GM23338 (cell line): ENCODE data around the gene IER5L. TPM values are rescaled to one million over a fixed set of nuclear protein-coding genes. Genes with fewer than 3 reads are reported as not detected.

Source experiments
- ATAC-seq: fragments of 200-7000 bp; cut with Tn5 transposase; 3 replicates; pipeline ENCODE4 v1.9.1; 2020
- DNase-seq: peaks from one replicate; pipeline ENCODE4 v3.0.0-alpha.2; 2015; ENCODE audit warnings: low spot score
- H2AFZ ChIP-seq: fragments of 200-600 bp; sonication (generic); 2 replicates; pipeline ENCODE4 v1.8.0; 2016; ENCODE audit warnings: antibody characterized with exemption, mild to moderate bottlenecking, moderate library complexity
- H3F3A ChIP-seq: fragments of 200-600 bp; sonication (generic); replicated peaks from 2 replicates; pipeline ENCODE4 v1.8.0; 2017; ENCODE audit warnings: antibody characterized with exemption, mixed run types, low read depth
- H3K27ac ChIP-seq: fragments of 200-600 bp; sonication (generic); 2 replicates; pipeline ENCODE4 v1.6.1; 2016; ENCODE audit warnings: low read depth
- H3K27me3 ChIP-seq: fragments of 200-600 bp; sonication (generic); 2 replicates; pipeline ENCODE4 v1.8.0; 2016; ENCODE audit warnings: mild to moderate bottlenecking, mixed run types, moderate library complexity; ENCODE audit not compliant: insufficient read depth
- H3K36me3 ChIP-seq: fragments of 200-600 bp; sonication (generic); 2 replicates; pipeline ENCODE4 v1.8.0; 2016; ENCODE audit warnings: mild to moderate bottlenecking; ENCODE audit not compliant: insufficient read depth
- H3K4me1 ChIP-seq: fragments of 200-600 bp; sonication (generic); 2 replicates; pipeline ENCODE4 v1.8.0; 2016; ENCODE audit warnings: mild to moderate bottlenecking, moderate library complexity; ENCODE audit not compliant: insufficient read depth
- H3K4me2 ChIP-seq: fragments of 200-600 bp; sonication (generic); 2 replicates; pipeline ENCODE4 v1.7.1; 2017; ENCODE audit warnings: mixed run types
- H3K4me3 ChIP-seq: fragments of 200-600 bp; sonication (generic); 2 replicates; pipeline ENCODE4 v1.6.1; 2016; ENCODE audit warnings: mixed run types
- H3K79me2 ChIP-seq: fragments of 200-600 bp; sonication (generic); replicated peaks from 2 replicates; pipeline ENCODE4 v1.8.0; 2017; ENCODE audit warnings: mild to moderate bottlenecking; ENCODE audit not compliant: insufficient read depth
- H3K9me2 ChIP-seq: fragments of 200-600 bp; sonication (generic); 2 replicates; pipeline ENCODE4 v1.8.0; 2017; ENCODE audit not compliant: insufficient read depth
- H4K20me1 ChIP-seq: fragments of 200-600 bp; sonication (generic); replicated peaks from 2 replicates; pipeline ENCODE4 v1.8.0; 2017; ENCODE audit warnings: mild to moderate bottlenecking; ENCODE audit not compliant: insufficient read depth
- H3K27ac Mint-ChIP-seq: 2 replicates; pipeline ENCODE4 v1.8.0; 2020; ENCODE audit warnings: inconsistent platforms, mild to moderate bottlenecking, moderate library complexity, mixed read lengths
- H3K27me3 Mint-ChIP-seq: 3 replicates; pipeline ENCODE4 v1.8.0; 2022; ENCODE audit warnings: low read depth, mild to moderate bottlenecking, moderate library complexity, mixed read lengths, inconsistent platforms; ENCODE audit not compliant: insufficient read depth, poor library complexity
- H3K36me3 Mint-ChIP-seq: 3 replicates; pipeline ENCODE4 v1.8.0; 2021; ENCODE audit warnings: low read depth, mild to moderate bottlenecking, inconsistent platforms, moderate library complexity, mixed read lengths
- H3K4me1 Mint-ChIP-seq: 3 replicates; pipeline ENCODE4 v1.8.0; 2020; ENCODE audit warnings: mild to moderate bottlenecking, inconsistent platforms, mixed read lengths
- H3K4me3 Mint-ChIP-seq: 3 replicates; pipeline ENCODE4 v1.8.0; 2021; ENCODE audit warnings: moderate library complexity, mild to moderate bottlenecking, inconsistent platforms, mixed read lengths
- H3K9me3 Mint-ChIP-seq: 3 replicates; pipeline ENCODE4 v1.8.0; 2020; ENCODE audit warnings: moderate library complexity, mild to moderate bottlenecking, inconsistent platforms, mixed read lengths
- CREB1 ChIP-seq: fragments of 250-450 bp; sonication (Bioruptor Pico); IDR thresholded peaks from 2 replicates; pipeline ENCODE4 v1.5.0; 2020; ENCODE audit warnings: low read depth, mild to moderate bottlenecking, moderate library complexity
- ETS1 ChIP-seq: IDR thresholded peaks from 2 replicates; pipeline ENCODE4 v1.6.1; 2016; ENCODE audit warnings: antibody characterized with exemption
- EZH2 ChIP-seq: fragments of 200-600 bp; sonication (generic); IDR thresholded peaks from one replicate; pipeline ENCODE4 v1.8.0; 2017; ENCODE audit warnings: antibody characterized with exemption, mild to moderate bottlenecking, low read depth; ENCODE audit not compliant: unreplicated experiment
- EZH2phosphoT487 ChIP-seq: fragments of 200-600 bp; sonication (generic); IDR thresholded peaks from one replicate; pipeline ENCODE4 v1.8.1; 2018; ENCODE audit warnings: antibody characterized with exemption; ENCODE audit not compliant: unreplicated experiment
- JUNB ChIP-seq: IDR thresholded peaks from one replicate; pipeline ENCODE4 v1.6.1; 2016; ENCODE audit warnings: antibody characterized with exemption; ENCODE audit not compliant: unreplicated experiment
- NANOG ChIP-seq: IDR thresholded peaks from 2 replicates; pipeline ENCODE4 v1.6.1; 2016; ENCODE audit warnings: antibody characterized with exemption, borderline replicate concordance
- REST ChIP-seq: IDR thresholded peaks from one replicate; pipeline ENCODE4 v1.6.1; 2018; ENCODE audit warnings: antibody characterized with exemption; ENCODE audit not compliant: unreplicated experiment
- ZNF114 ChIP-seq: fragments of 250-450 bp; sonication (Bioruptor Pico); IDR thresholded peaks from 2 replicates; pipeline ENCODE4 v1.5.0; 2020; ENCODE audit warnings: mild to moderate bottlenecking, moderate library complexity
- ZNF331 ChIP-seq: fragments of 250-450 bp; sonication (Bioruptor Pico); IDR thresholded peaks from 2 replicates; pipeline ENCODE4 v1.5.0; 2020; ENCODE audit warnings: low read depth, mild to moderate bottlenecking, moderate library complexity
- ZNF462 ChIP-seq: fragments of 250-450 bp; sonication (Bioruptor Pico); IDR thresholded peaks from 2 replicates; pipeline ENCODE4 v1.5.0; 2020; ENCODE audit warnings: mild to moderate bottlenecking, moderate library complexity
- polyA plus RNA-seq: library from polyadenylated mRNA; unstranded; fragments of >200 nt; fragmentation: Nextera tagmentation; extraction: Ambion mirVana; gene quantifications from 2 replicates; pipeline ENCODE4 v1.2.1, GENCODE V29; 2016
- total RNA-seq: library from RNA; depleted of rRNA; stranded (reverse); fragments of >200 nt; shearing (Covaris generic); gene quantifications from 2 replicates; pipeline ENCODE4 v1.2.3, GENCODE V29; 2014

Gene IER5L
- total and polyA plus RNA-seq, 2 experiments from 2014 or later = 0.19 to 0.90 TPM

- no peak for TF ChIP-seq JUNB
- no peak for TF ChIP-seq CREB1
- no peak for TF ChIP-seq ETS1
- no peak for TF ChIP-seq EZH2
- no peak for TF ChIP-seq ZNF114 (CRISPR knock-in tag)
Measured at GRCh38 chr9:129161534-129161837, 16.6 kb downstream of the IER5L start (continued).

- Mint-ChIP-seq H3K27me3 (peaks cover 19% of the 10 kb centered on the region), H3K4me3 (no peak overlapping the region), H3K27ac (no peak overlapping the region), H3K9me3 (peaks cover 3% of the 10 kb centered on the region; the same call in 2 of the 3 replicates), H3K36me3 (peaks cover 6% of the 10 kb centered on the region; the same call in 2 of the 3 replicates), H3K4me1 (peaks cover 7% of the 10 kb centered on the region)
- Histone ChIP-seq H3K4me2 (no peak overlapping the region), H3K4me1 (peaks cover 5% of the 10 kb centered on the region; the same call in 1 of the 2 replicates), H3F3A (no peaks in the 10 kb centered on the region), H3K36me3 (no peaks in the 10 kb centered on the region), H3K27ac (no peak overlapping the region), H3K79me2 (no peaks in the 10 kb centered on the region), H3K9me2 (no peaks in the 10 kb centered on the region), H3K4me3 (no peak overlapping the region), H4K20me1 (no peaks in the 10 kb centered on the region), H2AFZ (no peak overlapping the region), H3K27me3 (no peaks in the 10 kb centered on the region)
- no peak for DNase-seq
- no peak for ATAC-seq
- TF ChIP-seq JUNB = no peak
- no peak for TF ChIP-seq ZNF331 (CRISPR knock-in tag)
- TF ChIP-seq NANOG = no peak
- no peak for TF ChIP-seq ZNF462 (CRISPR knock-in tag)
- no peak for TF ChIP-seq EZH2phosphoT487
- no peak for TF ChIP-seq REST
- no peak for TF ChIP-seq CREB1
- no peak for TF ChIP-seq ETS1
Measured at GRCh38 chr9:129160712-129161533, 17.1 kb downstream of the IER5L start.
